Measurements from ENCODE around the gene ARAP3. TPM values are rescaled to one million over a fixed set of nuclear protein-coding genes. Genes with fewer than 3 reads are reported as not detected.

Gene ARAP3
- total RNA-seq, 1 donor from 2014 or later: 239 TPM

- no peaks in the 10 kb centered on the region for H3K9me3 Mint-ChIP-seq (ENCODE audit: unreplicated experiment)
- TF ChIP-seq CTCF (IDR thresholded peaks at IDR 0.05; ENCODE audit: unreplicated experiment): no peak
- peaks cover 46% of the 10 kb centered on the region for H3K4me1 Mint-ChIP-seq (ENCODE audit: unreplicated experiment)
- DNase-seq (ENCODE audit: low spot score): no peak
- peak overlapping the region; percentile 77 for H3K27ac Mint-ChIP-seq (ENCODE audit: unreplicated experiment)
- peaks cover 2% of the 10 kb centered on the region for H3K27me3 Mint-ChIP-seq (ENCODE audit: unreplicated experiment)
- H3K36me3 Mint-ChIP-seq (ENCODE audit: low read depth, unreplicated experiment): peaks cover 12% of the 10 kb centered on the region
- no peak overlapping the region for H3K4me3 Mint-ChIP-seq (ENCODE audit: unreplicated experiment)
Measured at GRCh38 chr5:141608557-141608956, 73.5 kb downstream of the ARAP3 start.

- Mint-ChIP-seq H3K27me3 (ENCODE audit: unreplicated experiment) (peaks cover 2% of the 10 kb centered on the region), H3K4me3 (ENCODE audit: unreplicated experiment) (no peak overlapping the region)
Measured at GRCh38 chr5:141608046-141608445, 74.0 kb downstream of the ARAP3 start.

GRCh38 chr5:141605523-141606277 is 76.3 kb downstream of the ARAP3 start:
- peak; percentile 36 for DNase-seq (ENCODE audit: low spot score)
- no peak for TF ChIP-seq CTCF (IDR thresholded peaks at IDR 0.05; ENCODE audit: unreplicated experiment)
- peaks cover 8% of the 10 kb centered on the region for H3K36me3 Mint-ChIP-seq (ENCODE audit: low read depth, unreplicated experiment)
- H3K27ac Mint-ChIP-seq (ENCODE audit: unreplicated experiment): peak overlapping the region; percentile 99
- no peaks in the 10 kb centered on the region for H3K9me3 Mint-ChIP-seq (ENCODE audit: unreplicated experiment)
- peaks cover 33% of the 10 kb centered on the region for H3K4me1 Mint-ChIP-seq (ENCODE audit: unreplicated experiment)
- H3K27me3 Mint-ChIP-seq (ENCODE audit: unreplicated experiment): peaks cover 2% of the 10 kb centered on the region
- peak overlapping the region; percentile 73 for H3K4me3 Mint-ChIP-seq (ENCODE audit: unreplicated experiment)

More at GRCh38 chr5:141608046-141608445, 74.0 kb downstream of the ARAP3 start:
- Mint-ChIP-seq H3K27ac (ENCODE audit: unreplicated experiment) (peak overlapping the region; percentile 77), H3K9me3 (ENCODE audit: unreplicated experiment) (no peaks in the 10 kb centered on the region), H3K4me1 (ENCODE audit: unreplicated experiment) (peaks cover 41% of the 10 kb centered on the region), H3K36me3 (ENCODE audit: low read depth, unreplicated experiment) (peaks cover 12% of the 10 kb centered on the region)
- TF ChIP-seq CTCF (IDR thresholded peaks at IDR 0.05; ENCODE audit: unreplicated experiment): no peak
- DNase-seq (ENCODE audit: low spot score): no peak

GRCh38 chr5:141603923-141604717 is 77.9 kb downstream of the ARAP3 start:
- Mint-ChIP-seq H3K27me3 (ENCODE audit: unreplicated experiment) (peaks cover 2% of the 10 kb centered on the region), H3K36me3 (ENCODE audit: low read depth, unreplicated experiment) (peaks cover 3% of the 10 kb centered on the region), H3K27ac (ENCODE audit: unreplicated experiment) (peak overlapping the region; percentile 97)

More at GRCh38 chr5:141603923-141604717, 77.9 kb downstream of the ARAP3 start:
- H3K4me3 Mint-ChIP-seq (ENCODE audit: unreplicated experiment): peak overlapping the region; percentile 45
- no peak for TF ChIP-seq CTCF (IDR thresholded peaks at IDR 0.05; ENCODE audit: unreplicated experiment)
- peak; percentile 48 for DNase-seq (ENCODE audit: low spot score)
- H3K9me3 Mint-ChIP-seq (ENCODE audit: unreplicated experiment): no peaks in the 10 kb centered on the region
- peaks cover 30% of the 10 kb centered on the region for H3K4me1 Mint-ChIP-seq (ENCODE audit: unreplicated experiment)

Other genes with a start within 250 kb of the ARAP3 start
- 68.2 TPM for gene PCDHGC3, start 206.3 kb downstream of the ARAP3 start, total RNA-seq (ENCODE audit: unreplicated experiment)
- gene PCDHGC4, start 197.2 kb downstream of the ARAP3 start, total RNA-seq (ENCODE audit: unreplicated experiment): 3.5 TPM
- gene PCDHGC5, start 193.1 kb downstream of the ARAP3 start, total RNA-seq (ENCODE audit: unreplicated experiment): 2.9 TPM
- gene DIAPH1, start 63.2 kb downstream of the ARAP3 start, total RNA-seq (ENCODE audit: unreplicated experiment): 149 TPM
- gene HDAC3, start 45.4 kb downstream of the ARAP3 start, total RNA-seq (ENCODE audit: unreplicated experiment): 84.9 TPM
- gene RELL2, start 45.2 kb downstream of the ARAP3 start, total RNA-seq (ENCODE audit: unreplicated experiment): 17.4 TPM
- 63.3 TPM for gene FCHSD1, start 30.8 kb downstream of the ARAP3 start, total RNA-seq (ENCODE audit: unreplicated experiment)
- gene PCDH1, start 196.2 kb upstream of the ARAP3 start, total RNA-seq (ENCODE audit: unreplicated experiment): 140 TPM
- gene DELE1, start 241.6 kb upstream of the ARAP3 start, total RNA-seq (ENCODE audit: unreplicated experiment): 115 TPM

Measured in endothelial cell (in vitro differentiated cells).